Natural killer cell (primary cell): ENCODE data around the gene TLK1. TPM values are rescaled to one million over a fixed set of nuclear protein-coding genes. Genes with fewer than 3 reads are reported as not detected.

Experiments
- ATAC-seq, 3 donors: fragments of 150-1000 bp in 2 of 3; fragments of 200-7000 bp in 1 of 3; cut with Tn5 transposase; 1 replicate in 1 of 3; 2 replicates in 2 of 3; pipeline ENCODE4 v1.10.0; 2021; ENCODE audit warnings: mild to moderate bottlenecking in 2 of 3, moderate library complexity in 2 of 3
- DNase-seq, 2 donors: peaks; one replicate each; pipeline versions ENCODE4 v3.0.0 to v3.0.0-alpha.2; 2013 to 2021; ENCODE audit warnings: mixed read lengths in 1 of 2
- H3K27ac ChIP-seq: one replicate; pipeline ENCODE4 v1.5.1; 2013; ENCODE audit warnings: mild to moderate bottlenecking, low read length
- H3K27me3 ChIP-seq: one replicate; pipeline ENCODE4 v1.6.1; 2013; ENCODE audit warnings: low read length; ENCODE audit not compliant: control insufficient read depth, insufficient read depth
- H3K36me3 ChIP-seq: one replicate; pipeline ENCODE4 v1.6.1; 2013; ENCODE audit warnings: low read length; ENCODE audit not compliant: control insufficient read depth, insufficient read depth
- H3K4me1 ChIP-seq: one replicate; pipeline ENCODE4 v1.6.1; 2013; ENCODE audit warnings: low read length; ENCODE audit not compliant: control insufficient read depth, insufficient read depth
- H3K4me3 ChIP-seq: one replicate; pipeline ENCODE4 v1.5.1; 2013; ENCODE audit warnings: low read length
- H3K9me3 ChIP-seq: one replicate; pipeline ENCODE4 v1.6.1; 2013; ENCODE audit warnings: low read length; ENCODE audit not compliant: control insufficient read depth, insufficient read depth
- H3K27ac Mint-ChIP-seq, 2 donors: one replicate each; pipeline ENCODE4 v1.8.0; 2022; ENCODE audit warnings: mild to moderate bottlenecking in 2 of 2, mixed read lengths in 2 of 2, moderate library complexity in 1 of 2
- H3K27me3 Mint-ChIP-seq, 2 donors: one replicate each; pipeline ENCODE4 v1.8.0; 2022; ENCODE audit warnings: low read depth in 2 of 2, mixed read lengths in 2 of 2
- H3K36me3 Mint-ChIP-seq: one replicate; pipeline ENCODE4 v1.8.0; 2022; ENCODE audit warnings: mixed read lengths
- H3K4me1 Mint-ChIP-seq, 2 donors: one replicate each; pipeline ENCODE4 v1.8.0; 2022; ENCODE audit warnings: mixed read lengths in 2 of 2
- H3K4me3 Mint-ChIP-seq: one replicate; pipeline ENCODE4 v1.8.0; 2022; ENCODE audit warnings: mild to moderate bottlenecking, moderate library complexity, mixed read lengths
- H3K9me3 Mint-ChIP-seq, 2 donors: one replicate each; pipeline ENCODE4 v1.8.0; 2022; ENCODE audit warnings: mixed read lengths in 2 of 2
- WGBS: methylation state at CpG from one replicate; pipeline ENCODE4 v1.1.7; 2013; ENCODE audit warnings: missing lambda C conversion rate; ENCODE audit not compliant: insufficient coverage; 5-methylcytosine and 5-hydroxymethylcytosine counted together
- intact Hi-C: fragments of 100-400 bp; cut with micrococcal nuclease; formaldehyde crosslinking; loops from one replicate; pipeline ENCODE4 v1.14.2; 2022
- total RNA-seq, 4 donors: library from RNA; stranded (reverse); fragments of 120-200 nt in 1 of 4; gene quantifications; one replicate each; pipeline versions ENCODE4 v1.2.3 to v1.2.4, GENCODE V29; 2013 to 2022
- TF ChIP-seq, protein P1 (sequence below): fragments of 200-600 bp; IDR thresholded peaks from one replicate; pipeline ENCODE4 v1.8.0; 2022; ENCODE audit warnings: antibody characterized with exemption

Gene TLK1
- total RNA-seq, 3 donors from 2014 or later (not counting 1 experiment from before 2014, with no cell fraction given) = 90.9 to 101 (median 91.2) TPM

DNA sequence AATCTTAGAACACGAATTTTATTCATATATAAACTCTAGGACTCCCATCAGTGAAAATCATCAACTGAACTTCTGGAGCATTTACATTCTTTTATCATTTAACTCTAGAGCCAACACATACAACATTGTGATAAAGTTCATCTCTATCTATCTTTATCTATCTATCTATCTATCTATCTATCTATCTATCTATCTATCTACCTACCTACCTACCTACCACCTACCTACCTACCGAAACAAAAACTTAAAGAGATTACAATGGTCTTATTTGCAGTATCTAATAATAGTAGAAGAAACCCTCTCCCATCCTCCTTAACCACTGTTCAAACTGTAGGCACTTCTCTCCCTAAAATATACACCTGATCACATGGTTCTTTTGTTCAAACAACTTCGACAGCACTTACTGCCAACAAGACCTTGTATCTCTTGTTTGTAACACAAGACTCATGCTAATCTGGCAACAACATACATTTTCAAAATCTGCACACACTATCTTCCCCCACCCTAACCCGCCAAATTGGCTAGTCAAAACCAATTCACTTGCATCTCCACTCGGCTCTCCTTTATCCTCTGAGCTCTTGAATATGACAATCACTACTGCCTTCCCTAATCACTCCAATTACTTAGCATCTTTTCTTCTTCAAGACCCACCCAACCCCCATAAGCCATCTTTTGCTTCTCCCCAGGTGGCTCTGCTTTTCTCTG is 162.6 kb downstream of the TLK1 start:
- ATAC-seq = no peak
- H3K36me3 ChIP-seq = peaks cover 33% of the 10 kb centered on the region
- no peak overlapping the region for H3K4me3 ChIP-seq
- TF ChIP-seq, protein P1, sequence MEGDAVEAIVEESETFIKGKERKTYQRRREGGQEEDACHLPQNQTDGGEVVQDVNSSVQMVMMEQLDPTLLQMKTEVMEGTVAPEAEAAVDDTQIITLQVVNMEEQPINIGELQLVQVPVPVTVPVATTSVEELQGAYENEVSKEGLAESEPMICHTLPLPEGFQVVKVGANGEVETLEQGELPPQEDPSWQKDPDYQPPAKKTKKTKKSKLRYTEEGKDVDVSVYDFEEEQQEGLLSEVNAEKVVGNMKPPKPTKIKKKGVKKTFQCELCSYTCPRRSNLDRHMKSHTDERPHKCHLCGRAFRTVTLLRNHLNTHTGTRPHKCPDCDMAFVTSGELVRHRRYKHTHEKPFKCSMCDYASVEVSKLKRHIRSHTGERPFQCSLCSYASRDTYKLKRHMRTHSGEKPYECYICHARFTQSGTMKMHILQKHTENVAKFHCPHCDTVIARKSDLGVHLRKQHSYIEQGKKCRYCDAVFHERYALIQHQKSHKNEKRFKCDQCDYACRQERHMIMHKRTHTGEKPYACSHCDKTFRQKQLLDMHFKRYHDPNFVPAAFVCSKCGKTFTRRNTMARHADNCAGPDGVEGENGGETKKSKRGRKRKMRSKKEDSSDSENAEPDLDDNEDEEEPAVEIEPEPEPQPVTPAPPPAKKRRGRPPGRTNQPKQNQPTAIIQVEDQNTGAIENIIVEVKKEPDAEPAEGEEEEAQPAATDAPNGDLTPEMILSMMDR = no peak
- Mint-ChIP-seq H3K36me3 (no peaks in the 10 kb centered on the region), H3K9me3 (no peaks in the 10 kb centered on the region), H3K4me1 (no peaks in the 10 kb centered on the region), H3K4me3 (no peak overlapping the region), H3K27ac (no peak overlapping the region), H3K27me3 (no peaks in the 10 kb centered on the region)
- no peaks in the 10 kb centered on the region for H3K27me3 ChIP-seq
- no peaks in the 10 kb centered on the region for H3K4me1 ChIP-seq
- no peak for DNase-seq
- H3K27ac ChIP-seq = no peak overlapping the region
- 98% methylated on average over 4 of the region's 5 CpGs for WGBS
- intact Hi-C loops = no loop called here
- H3K9me3 ChIP-seq = no peaks in the 10 kb centered on the region

DNA sequence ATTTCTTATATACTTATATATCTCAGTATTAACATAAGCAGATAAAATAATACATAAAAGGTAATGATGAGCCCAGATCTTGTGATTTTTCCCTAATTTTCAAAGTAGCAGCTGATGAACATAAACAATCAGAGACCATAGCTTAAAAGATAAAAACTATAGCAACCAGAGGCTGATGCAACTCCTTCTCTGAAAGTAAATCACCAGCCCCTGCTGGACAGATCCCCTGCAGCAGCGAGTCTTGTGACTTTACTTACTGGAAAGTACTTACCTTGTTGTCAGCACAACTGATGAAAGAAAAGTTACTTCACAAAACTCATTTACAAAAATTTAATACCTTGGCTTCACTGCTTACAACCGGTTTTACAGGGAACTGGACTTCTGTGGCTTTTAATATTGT is 164.4 kb downstream of the TLK1 start:
- H3K9me3 ChIP-seq = no peaks in the 10 kb centered on the region
- H3K27ac ChIP-seq = no peak overlapping the region
- 95% methylated on average over 1 of the region's 2 CpGs for WGBS
- H3K4me1 ChIP-seq = no peaks in the 10 kb centered on the region
- H3K27ac Mint-ChIP-seq = no peak overlapping the region
- no peaks in the 10 kb centered on the region for H3K9me3 Mint-ChIP-seq
- H3K4me3 Mint-ChIP-seq = no peak overlapping the region
- H3K27me3 ChIP-seq = no peaks in the 10 kb centered on the region
- ATAC-seq = no peak
- H3K36me3 Mint-ChIP-seq = no peaks in the 10 kb centered on the region
- peaks cover 46% of the 10 kb centered on the region for H3K36me3 ChIP-seq
- H3K4me3 ChIP-seq = no peak overlapping the region
- intact Hi-C loops = no loop called here
- TF ChIP-seq, protein P1 = no peak
- H3K27me3 Mint-ChIP-seq = no peaks in the 10 kb centered on the region
- no peaks in the 10 kb centered on the region for H3K4me1 Mint-ChIP-seq
- DNase-seq = no peak

DNA sequence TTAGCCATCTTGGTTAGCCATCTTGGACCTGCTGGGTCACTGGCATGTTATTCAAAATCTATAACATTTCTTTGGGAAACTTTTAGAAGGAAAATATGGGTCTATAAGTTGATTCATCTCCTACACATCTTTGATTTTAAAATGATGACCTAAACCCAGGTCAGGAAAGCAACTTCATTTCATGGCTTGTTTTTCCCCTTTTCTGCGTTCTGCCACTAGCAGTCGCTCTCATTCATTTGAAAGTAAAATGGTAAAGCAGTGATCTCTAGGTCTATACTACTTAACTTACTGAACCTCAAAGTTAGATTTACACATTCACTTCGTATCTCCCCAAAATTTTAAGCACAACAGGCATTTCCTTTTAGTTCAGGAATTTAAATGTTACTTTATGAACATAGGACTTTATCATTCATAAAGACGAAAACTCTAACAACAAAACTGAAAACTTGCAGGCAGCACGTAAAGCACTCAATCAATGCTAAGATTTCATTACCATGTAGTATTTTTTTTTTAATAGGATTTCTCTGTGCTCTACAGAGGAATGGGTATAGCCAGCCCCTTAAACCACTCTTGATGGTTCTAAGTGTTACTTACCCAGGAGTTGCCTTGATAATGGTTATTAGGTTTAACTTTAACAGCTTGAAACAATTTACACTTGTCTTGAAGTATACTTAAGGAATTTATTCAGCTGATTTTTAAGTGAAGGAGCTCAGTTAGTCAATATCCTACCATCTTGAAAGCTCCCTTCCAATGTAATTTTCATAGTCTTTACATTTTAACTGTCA is 169.1 kb downstream of the TLK1 start:
- 100% methylated on average over 1 of the region's 5 CpGs for WGBS
- Mint-ChIP-seq H3K4me3 (no peak overlapping the region), H3K27me3 (no peaks in the 10 kb centered on the region), H3K27ac (no peak overlapping the region), H3K9me3 (no peaks in the 10 kb centered on the region), H3K36me3 (no peaks in the 10 kb centered on the region), H3K4me1 (no peaks in the 10 kb centered on the region)
- no peak for DNase-seq
- Histone ChIP-seq H3K9me3 (no peaks in the 10 kb centered on the region), H3K4me3 (no peak overlapping the region), H3K27ac (no peak overlapping the region), H3K4me1 (no peaks in the 10 kb centered on the region), H3K36me3 (peaks cover 34% of the 10 kb centered on the region), H3K27me3 (no peaks in the 10 kb centered on the region)
- TF ChIP-seq, protein P1 = no peak
- intact Hi-C loops = no loop called here
- no peak for ATAC-seq
